Forelimb muscle (tissue), 1 donor: ENCODE measurements around the gene EGFL8. TPM values are rescaled to one million over a fixed set of nuclear protein-coding genes. Genes with fewer than 3 reads are reported as not detected.

Experiments used
- polyA plus RNA-seq: library from polyadenylated mRNA; unstranded; fragments of 120-200 nt; gene quantifications from one replicate; pipeline ENCODE4 v1.2.1, GENCODE V29; 2013; ENCODE audit not compliant: insufficient read length

Gene EGFL8
- polyA plus RNA-seq, 1 donor, result 25.9 TPM

Other genes with a start within 250 kb of the EGFL8 start
- 3.0 TPM for gene C2, start 236.9 kb upstream of the EGFL8 start, polyA plus RNA-seq
- 1.0 TPM for gene CFB, start 218.5 kb upstream of the EGFL8 start, polyA plus RNA-seq
- gene NELFE, start 205.6 kb upstream of the EGFL8 start, polyA plus RNA-seq, result 63.3 TPM
- gene SKIC2, start 205.4 kb upstream of the EGFL8 start, polyA plus RNA-seq, result 27.0 TPM
- 16.9 TPM for gene DXO, start 192.5 kb upstream of the EGFL8 start, polyA plus RNA-seq
- gene C4A, start 182.5 kb upstream of the EGFL8 start, polyA plus RNA-seq, result 19.3 TPM
- 22.1 TPM for gene C4B, start 149.8 kb upstream of the EGFL8 start, polyA plus RNA-seq
- 1.0 TPM for gene CYP21A2, start 126.2 kb upstream of the EGFL8 start, polyA plus RNA-seq
- 108 TPM for gene TNXB, start 55.3 kb upstream of the EGFL8 start, polyA plus RNA-seq
- gene ATF6B, start 36.3 kb upstream of the EGFL8 start, polyA plus RNA-seq, result 42.4 TPM
- gene FKBPL, start 34.3 kb upstream of the EGFL8 start, polyA plus RNA-seq, result 3.5 TPM
- 1.3 TPM for gene PRRT1, start 12.7 kb upstream of the EGFL8 start, polyA plus RNA-seq
- gene PPT2, start 10.5 kb upstream of the EGFL8 start, polyA plus RNA-seq, result 34.6 TPM
- 57.3 TPM for gene AGPAT1, start 11.5 kb downstream of the EGFL8 start, polyA plus RNA-seq
- gene RNF5, start 13.8 kb downstream of the EGFL8 start, polyA plus RNA-seq, result 50.9 TPM
- gene AGER, start 19.7 kb downstream of the EGFL8 start, polyA plus RNA-seq, result 8.0 TPM
- 107 TPM for gene PBX2, start 25.6 kb downstream of the EGFL8 start, polyA plus RNA-seq
- 6.7 TPM for gene GPSM3, start 28.0 kb downstream of the EGFL8 start, polyA plus RNA-seq
- gene NOTCH4, start 59.5 kb downstream of the EGFL8 start, polyA plus RNA-seq, result 19.9 TPM
- not detected for gene TSBP1, start 207.3 kb downstream of the EGFL8 start, polyA plus RNA-seq
- 0.18 TPM for gene BTNL2, start 242.6 kb downstream of the EGFL8 start, polyA plus RNA-seq